ENCODE data around the gene PABPC4L. TPM values are rescaled to one million over a fixed set of nuclear protein-coding genes. Genes with fewer than 3 reads are reported as not detected.

Gene PABPC4L
- polyA plus RNA-seq, 1 of the 3 experiments (the other 2 are of a cell fraction) = not detected

- H3K27ac ChIP-seq (ENCODE audit: low read depth in 2 of 2, low read length in 1 of 2) = no peak overlapping the region
- POLR2A ChIA-PET = no interaction called here
- no peak overlapping the region for H3K4me2 ChIP-seq
- H3K9me2 ChIP-seq = no peaks in the 10 kb centered on the region
- no peaks in the 10 kb centered on the region for H3F3A ChIP-seq (replicated peaks; ENCODE audit: insufficient read depth)
- H3K4me1 ChIP-seq (ENCODE audit: control insufficient read depth in 1 of 2, insufficient read depth in 2 of 2, low read depth in 1 of 2, low read length in 1 of 2) = no peaks in the 10 kb centered on the region
- H3K36me3 ChIP-seq (replicated peaks in 1 of 2; ENCODE audit: control insufficient read depth in 1 of 2, insufficient read depth in 2 of 2, low read length in 1 of 2) = no peaks in the 10 kb centered on the region
- TF ChIP-seq, protein P1, sequence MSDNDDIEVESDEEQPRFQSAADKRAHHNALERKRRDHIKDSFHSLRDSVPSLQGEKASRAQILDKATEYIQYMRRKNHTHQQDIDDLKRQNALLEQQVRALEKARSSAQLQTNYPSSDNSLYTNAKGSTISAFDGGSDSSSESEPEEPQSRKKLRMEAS (IDR thresholded peaks at IDR 0.05; ENCODE audit: low read depth) = no peak
- TF ChIP-seq EP300 (IDR thresholded peaks at IDR 0.05; ENCODE audit: borderline replicate concordance in 1 of 2, low read depth in 1 of 2, low read length in 1 of 2) (no peak), RCOR1 (IDR thresholded peaks at IDR 0.05; ENCODE audit: low read length) (no peak), PBX3 (IDR thresholded peaks at IDR 0.05) (no peak), NRF1 (IDR thresholded peaks at IDR 0.05; ENCODE audit: low read depth, low read length) (no peak), JUND (IDR thresholded peaks at IDR 0.05) (no peak), EZH2phosphoT487 (IDR thresholded peaks at IDR 0.05; ENCODE audit: borderline replicate concordance, low read depth) (no peak), TCF12 (IDR thresholded peaks at IDR 0.05) (no peak), MXI1 (IDR thresholded peaks at IDR 0.05; ENCODE audit: low read depth, low read length) (no peak), RAD21 (IDR thresholded peaks at IDR 0.05; ENCODE audit: low read length) (no peak), GATA2 (CRISPR knock-in tag; IDR thresholded peaks at IDR 0.05) (no peak), TEAD4 (IDR thresholded peaks at IDR 0.05; ENCODE audit: borderline replicate concordance, insufficient read depth) (no peak), SMC3 (IDR thresholded peaks at IDR 0.05; ENCODE audit: low read depth, low read length) (no peak)
- TF ChIP-seq, protein P2, sequence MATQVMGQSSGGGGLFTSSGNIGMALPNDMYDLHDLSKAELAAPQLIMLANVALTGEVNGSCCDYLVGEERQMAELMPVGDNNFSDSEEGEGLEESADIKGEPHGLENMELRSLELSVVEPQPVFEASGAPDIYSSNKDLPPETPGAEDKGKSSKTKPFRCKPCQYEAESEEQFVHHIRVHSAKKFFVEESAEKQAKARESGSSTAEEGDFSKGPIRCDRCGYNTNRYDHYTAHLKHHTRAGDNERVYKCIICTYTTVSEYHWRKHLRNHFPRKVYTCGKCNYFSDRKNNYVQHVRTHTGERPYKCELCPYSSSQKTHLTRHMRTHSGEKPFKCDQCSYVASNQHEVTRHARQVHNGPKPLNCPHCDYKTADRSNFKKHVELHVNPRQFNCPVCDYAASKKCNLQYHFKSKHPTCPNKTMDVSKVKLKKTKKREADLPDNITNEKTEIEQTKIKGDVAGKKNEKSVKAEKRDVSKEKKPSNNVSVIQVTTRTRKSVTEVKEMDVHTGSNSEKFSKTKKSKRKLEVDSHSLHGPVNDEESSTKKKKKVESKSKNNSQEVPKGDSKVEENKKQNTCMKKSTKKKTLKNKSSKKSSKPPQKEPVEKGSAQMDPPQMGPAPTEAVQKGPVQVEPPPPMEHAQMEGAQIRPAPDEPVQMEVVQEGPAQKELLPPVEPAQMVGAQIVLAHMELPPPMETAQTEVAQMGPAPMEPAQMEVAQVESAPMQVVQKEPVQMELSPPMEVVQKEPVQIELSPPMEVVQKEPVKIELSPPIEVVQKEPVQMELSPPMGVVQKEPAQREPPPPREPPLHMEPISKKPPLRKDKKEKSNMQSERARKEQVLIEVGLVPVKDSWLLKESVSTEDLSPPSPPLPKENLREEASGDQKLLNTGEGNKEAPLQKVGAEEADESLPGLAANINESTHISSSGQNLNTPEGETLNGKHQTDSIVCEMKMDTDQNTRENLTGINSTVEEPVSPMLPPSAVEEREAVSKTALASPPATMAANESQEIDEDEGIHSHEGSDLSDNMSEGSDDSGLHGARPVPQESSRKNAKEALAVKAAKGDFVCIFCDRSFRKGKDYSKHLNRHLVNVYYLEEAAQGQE (IDR thresholded peaks at IDR 0.05; ENCODE audit: low read depth, low read length) = no peak
- H3K27me3 ChIP-seq (ENCODE audit: insufficient read depth) = no peaks in the 10 kb centered on the region
- H2AFZ ChIP-seq (ENCODE audit: low read depth) = no peak overlapping the region
- H3K79me2 ChIP-seq (ENCODE audit: insufficient read depth) = no peaks in the 10 kb centered on the region
- 0% methylated on average over 1 of the region's 2 CpGs for WGBS (ENCODE audit: low lambda C conversion rate)
- no peak for DNase-seq
- H4K20me1 ChIP-seq (ENCODE audit: insufficient read depth) = no peaks in the 10 kb centered on the region
- CTCF ChIA-PET = no interaction called here
- no peak overlapping the region for H3K4me3 ChIP-seq (ENCODE audit: low read depth in 2 of 2, low read length in 1 of 2)
- no peaks in the 10 kb centered on the region for H3K9me3 ChIP-seq
- H3K9ac ChIP-seq = no peak overlapping the region
These were observed 41.4 kb downstream of the PABPC4L start for GRCh38 chr4:134160211-134160610.

GRCh38 chr4:134154097-134154496 is 47.5 kb downstream of the PABPC4L start:
- Histone ChIP-seq H3F3A (replicated peaks; ENCODE audit: insufficient read depth) (no peaks in the 10 kb centered on the region), H3K4me3 (ENCODE audit: low read depth in 2 of 2, low read length in 1 of 2) (no peak overlapping the region), H3K4me1 (ENCODE audit: control insufficient read depth in 1 of 2, insufficient read depth in 2 of 2, low read depth in 1 of 2, low read length in 1 of 2) (no peaks in the 10 kb centered on the region), H2AFZ (ENCODE audit: low read depth) (no peak overlapping the region), H3K9me2 (no peaks in the 10 kb centered on the region), H4K20me1 (ENCODE audit: insufficient read depth) (no peaks in the 10 kb centered on the region), H3K4me2 (no peak overlapping the region), H3K9me3 (no peaks in the 10 kb centered on the region), H3K79me2 (ENCODE audit: insufficient read depth) (no peaks in the 10 kb centered on the region), H3K27me3 (ENCODE audit: insufficient read depth) (no peaks in the 10 kb centered on the region), H3K9ac (no peak overlapping the region), H3K27ac (ENCODE audit: low read depth in 2 of 2, low read length in 1 of 2) (no peak overlapping the region), H3K36me3 (replicated peaks in 1 of 2; ENCODE audit: control insufficient read depth in 1 of 2, insufficient read depth in 2 of 2, low read length in 1 of 2) (no peaks in the 10 kb centered on the region)
- ChIA-PET CTCF (no interaction called here), POLR2A (no interaction called here)
- WGBS (ENCODE audit: low lambda C conversion rate) = 9% methylated on average over 3 of the region's 4 CpGs
- no peak for DNase-seq
- TF ChIP-seq RCOR1 (IDR thresholded peaks at IDR 0.05; ENCODE audit: low read length) (no peak), SIN3A (IDR thresholded peaks at IDR 0.05; ENCODE audit: borderline replicate concordance, low read depth, low read length) (no peak), EP300 (IDR thresholded peaks at IDR 0.05; ENCODE audit: borderline replicate concordance in 1 of 2, low read depth in 1 of 2, low read length in 1 of 2) (no peak), USF1 (IDR thresholded peaks at IDR 0.05; ENCODE audit: borderline replicate concordance, low read depth) (no peak), SMC3 (IDR thresholded peaks at IDR 0.05; ENCODE audit: low read depth, low read length) (no peak), NFIC (IDR thresholded peaks at IDR 0.05; ENCODE audit: borderline replicate concordance) (no peak), GATA2 (CRISPR knock-in tag; IDR thresholded peaks at IDR 0.05) (no peak), JUND (IDR thresholded peaks at IDR 0.05) (no peak), TAF1 (IDR thresholded peaks at IDR 0.05; ENCODE audit: borderline replicate concordance, low read depth, low read length) (no peak)
- TF ChIP-seq, protein P3, sequence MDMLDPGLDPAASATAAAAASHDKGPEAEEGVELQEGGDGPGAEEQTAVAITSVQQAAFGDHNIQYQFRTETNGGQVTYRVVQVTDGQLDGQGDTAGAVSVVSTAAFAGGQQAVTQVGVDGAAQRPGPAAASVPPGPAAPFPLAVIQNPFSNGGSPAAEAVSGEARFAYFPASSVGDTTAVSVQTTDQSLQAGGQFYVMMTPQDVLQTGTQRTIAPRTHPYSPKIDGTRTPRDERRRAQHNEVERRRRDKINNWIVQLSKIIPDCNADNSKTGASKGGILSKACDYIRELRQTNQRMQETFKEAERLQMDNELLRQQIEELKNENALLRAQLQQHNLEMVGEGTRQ (IDR thresholded peaks at IDR 0.05; ENCODE audit: borderline replicate concordance, low read depth, low read length) = no peak

Measured in SK-N-SH (cell line).